ENCODE measurements around the gene VCL.

DNA sequence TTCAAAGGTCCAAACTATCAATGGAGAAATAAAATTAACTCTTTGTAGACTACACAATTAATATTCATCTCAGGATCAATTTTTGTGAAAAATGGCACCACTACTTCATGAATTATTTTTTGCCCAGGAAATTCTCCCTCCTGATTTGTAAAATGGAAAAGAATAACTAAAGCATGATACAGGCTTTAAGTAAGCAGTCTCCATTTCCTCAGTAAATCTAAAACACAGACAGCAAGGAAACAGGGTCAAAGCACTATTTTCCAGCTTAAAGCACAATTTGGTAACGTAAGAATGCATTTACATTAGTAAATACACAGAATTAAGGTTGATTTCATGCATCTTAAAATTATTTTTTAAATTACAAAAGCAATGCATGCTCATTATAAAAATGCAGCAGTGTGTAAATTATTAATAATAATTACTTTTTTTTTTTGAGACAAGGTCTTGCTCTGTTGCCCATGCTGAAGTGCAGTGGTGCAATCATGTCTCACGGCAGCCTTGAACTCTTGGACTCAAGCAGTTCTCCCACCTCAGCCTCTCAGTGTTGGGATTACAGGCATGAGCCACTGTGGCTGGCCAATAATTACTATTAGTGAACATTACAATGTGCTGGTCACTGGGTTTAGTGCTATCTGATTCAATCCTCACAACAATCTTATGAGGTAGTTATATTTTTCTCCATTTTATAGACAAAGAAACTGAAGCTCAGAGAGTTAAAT lies 26.1 kb upstream of the VCL start:
- TF ChIP-seq JUND (IDR thresholded peaks at IDR 0.05; ENCODE audit: low read length) (no peak), JUN (IDR thresholded peaks at IDR 0.05; ENCODE audit: low read depth, low read length) (no peak), GABPA (IDR thresholded peaks at IDR 0.05; ENCODE audit: borderline replicate concordance, insufficient read depth, low read length) (no peak), SIX5 (IDR thresholded peaks at IDR 0.05; ENCODE audit: low read depth, low read length) (no peak), EGR1 (IDR thresholded peaks at IDR 0.05; ENCODE audit: borderline replicate concordance, low read depth, low read length) (no peak), CHD7 (IDR thresholded peaks at IDR 0.05; ENCODE audit: insufficient replicate concordance, low read length) (no peak), HDAC2 (IDR thresholded peaks at IDR 0.05; ENCODE audit: borderline replicate concordance in 1 of 2, low read depth in 2 of 2, low read length in 2 of 2) (no peak), EP300 (IDR thresholded peaks at IDR 0.05; ENCODE audit: borderline replicate concordance in 1 of 2, low read depth in 2 of 2, low read length in 2 of 2) (no peak), TAF1 (IDR thresholded peaks at IDR 0.05; ENCODE audit: low read depth, low read length) (no peak), POU5F1 (IDR thresholded peaks at IDR 0.05; ENCODE audit: low read depth, low read length) (no peak)
- TF ChIP-seq, protein P1, sequence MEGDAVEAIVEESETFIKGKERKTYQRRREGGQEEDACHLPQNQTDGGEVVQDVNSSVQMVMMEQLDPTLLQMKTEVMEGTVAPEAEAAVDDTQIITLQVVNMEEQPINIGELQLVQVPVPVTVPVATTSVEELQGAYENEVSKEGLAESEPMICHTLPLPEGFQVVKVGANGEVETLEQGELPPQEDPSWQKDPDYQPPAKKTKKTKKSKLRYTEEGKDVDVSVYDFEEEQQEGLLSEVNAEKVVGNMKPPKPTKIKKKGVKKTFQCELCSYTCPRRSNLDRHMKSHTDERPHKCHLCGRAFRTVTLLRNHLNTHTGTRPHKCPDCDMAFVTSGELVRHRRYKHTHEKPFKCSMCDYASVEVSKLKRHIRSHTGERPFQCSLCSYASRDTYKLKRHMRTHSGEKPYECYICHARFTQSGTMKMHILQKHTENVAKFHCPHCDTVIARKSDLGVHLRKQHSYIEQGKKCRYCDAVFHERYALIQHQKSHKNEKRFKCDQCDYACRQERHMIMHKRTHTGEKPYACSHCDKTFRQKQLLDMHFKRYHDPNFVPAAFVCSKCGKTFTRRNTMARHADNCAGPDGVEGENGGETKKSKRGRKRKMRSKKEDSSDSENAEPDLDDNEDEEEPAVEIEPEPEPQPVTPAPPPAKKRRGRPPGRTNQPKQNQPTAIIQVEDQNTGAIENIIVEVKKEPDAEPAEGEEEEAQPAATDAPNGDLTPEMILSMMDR (IDR thresholded peaks at IDR 0.05; ENCODE audit: control extremely low read depth in 1 of 3, insufficient read depth in 1 of 3, low read depth in 1 of 3, low read length in 3 of 3) = no peak

All from H1 (cell line).